Measurements from ENCODE around the gene RAB15.

DNA sequence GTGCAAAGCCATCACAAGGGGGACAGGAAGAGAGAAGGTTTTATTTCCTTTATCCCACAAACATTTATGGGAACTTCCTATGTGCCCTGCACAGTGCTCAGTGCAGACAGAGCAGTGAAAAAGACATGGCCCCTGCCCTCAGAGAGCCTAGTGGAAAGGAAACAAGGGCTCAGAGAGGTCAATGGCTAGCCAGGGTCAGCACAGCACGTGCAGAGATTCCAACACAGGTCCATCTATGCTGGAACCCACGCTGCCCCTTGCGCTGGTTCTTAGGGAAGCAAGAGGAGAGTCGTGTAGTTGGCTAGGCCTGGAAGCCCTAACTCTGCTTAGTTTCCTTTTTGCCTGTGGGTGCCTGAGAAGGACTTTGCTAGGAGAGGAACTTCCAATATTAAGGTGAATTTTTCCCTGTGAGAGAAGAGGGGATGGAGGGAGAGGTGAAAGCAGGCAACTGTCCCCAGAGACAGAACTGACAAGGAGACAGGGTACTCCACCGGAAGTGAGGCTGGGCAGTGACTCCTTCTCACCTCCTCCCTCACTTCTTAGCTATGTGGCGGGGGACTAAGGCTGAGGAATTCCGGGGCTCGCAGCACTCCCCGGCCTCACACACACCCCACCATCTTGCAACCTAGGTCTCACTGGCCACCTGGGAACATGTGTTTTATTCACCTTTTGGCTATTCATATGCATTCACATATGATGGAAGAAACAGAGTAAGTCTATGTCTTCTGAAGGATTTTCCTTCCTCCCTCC is 17.5 kb downstream of the RAB15 start:
- TF ChIP-seq, protein P1, sequence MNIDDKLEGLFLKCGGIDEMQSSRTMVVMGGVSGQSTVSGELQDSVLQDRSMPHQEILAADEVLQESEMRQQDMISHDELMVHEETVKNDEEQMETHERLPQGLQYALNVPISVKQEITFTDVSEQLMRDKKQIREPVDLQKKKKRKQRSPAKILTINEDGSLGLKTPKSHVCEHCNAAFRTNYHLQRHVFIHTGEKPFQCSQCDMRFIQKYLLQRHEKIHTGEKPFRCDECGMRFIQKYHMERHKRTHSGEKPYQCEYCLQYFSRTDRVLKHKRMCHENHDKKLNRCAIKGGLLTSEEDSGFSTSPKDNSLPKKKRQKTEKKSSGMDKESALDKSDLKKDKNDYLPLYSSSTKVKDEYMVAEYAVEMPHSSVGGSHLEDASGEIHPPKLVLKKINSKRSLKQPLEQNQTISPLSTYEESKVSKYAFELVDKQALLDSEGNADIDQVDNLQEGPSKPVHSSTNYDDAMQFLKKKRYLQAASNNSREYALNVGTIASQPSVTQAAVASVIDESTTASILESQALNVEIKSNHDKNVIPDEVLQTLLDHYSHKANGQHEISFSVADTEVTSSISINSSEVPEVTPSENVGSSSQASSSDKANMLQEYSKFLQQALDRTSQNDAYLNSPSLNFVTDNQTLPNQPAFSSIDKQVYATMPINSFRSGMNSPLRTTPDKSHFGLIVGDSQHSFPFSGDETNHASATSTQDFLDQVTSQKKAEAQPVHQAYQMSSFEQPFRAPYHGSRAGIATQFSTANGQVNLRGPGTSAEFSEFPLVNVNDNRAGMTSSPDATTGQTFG (tag by site-specific recombination; IDR thresholded peaks at IDR 0.05; ENCODE audit: borderline replicate concordance) = no peak
- TF ChIP-seq, protein P2, sequence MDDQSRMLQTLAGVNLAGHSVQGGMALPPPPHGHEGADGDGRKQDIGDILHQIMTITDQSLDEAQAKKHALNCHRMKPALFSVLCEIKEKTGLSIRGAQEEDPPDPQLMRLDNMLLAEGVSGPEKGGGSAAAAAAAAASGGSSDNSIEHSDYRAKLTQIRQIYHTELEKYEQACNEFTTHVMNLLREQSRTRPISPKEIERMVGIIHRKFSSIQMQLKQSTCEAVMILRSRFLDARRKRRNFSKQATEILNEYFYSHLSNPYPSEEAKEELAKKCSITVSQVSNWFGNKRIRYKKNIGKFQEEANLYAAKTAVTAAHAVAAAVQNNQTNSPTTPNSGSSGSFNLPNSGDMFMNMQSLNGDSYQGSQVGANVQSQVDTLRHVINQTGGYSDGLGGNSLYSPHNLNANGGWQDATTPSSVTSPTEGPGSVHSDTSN (CRISPR knock-in tag; IDR thresholded peaks at IDR 0.05) = no peak
